H9 (cell line): ENCODE data around the gene TFPI. TPM values are rescaled to one million over a fixed set of nuclear protein-coding genes. Genes with fewer than 3 reads are reported as not detected.

ENCODE experiments used
- DNase-seq: peaks from one replicate; pipeline ENCODE4 v3.0.0-alpha.2; 2017
- H2AFZ ChIP-seq: one replicate; pipeline ENCODE4 v1.6.1; 2013; ENCODE audit warnings: mild to moderate bottlenecking, low read length, control low read depth, moderate library complexity
- H2AK5ac ChIP-seq: 2 replicates; pipeline ENCODE4 v1.6.1; 2013; ENCODE audit warnings: low read length, control low read depth, mixed read lengths; ENCODE audit not compliant: insufficient read length
- H2BK120ac ChIP-seq: one replicate; pipeline ENCODE4 v1.6.1; 2013; ENCODE audit warnings: low read depth, mild to moderate bottlenecking, low read length, control low read depth, inconsistent platforms; ENCODE audit not compliant: poor library complexity, severe bottlenecking
- H2BK12ac ChIP-seq: 2 replicates; pipeline ENCODE4 v1.6.1; 2013; ENCODE audit warnings: low read length, control low read depth, mixed read lengths, low read depth; ENCODE audit not compliant: insufficient read length
- H2BK15ac ChIP-seq: 2 replicates; pipeline ENCODE4 v1.6.1; 2013; ENCODE audit warnings: low read depth, low read length, control low read depth
- H2BK20ac ChIP-seq: one replicate; pipeline ENCODE4 v1.6.1; 2013; ENCODE audit warnings: low read depth, mild to moderate bottlenecking, low read length, control low read depth, inconsistent platforms; ENCODE audit not compliant: poor library complexity, severe bottlenecking
- H2BK5ac ChIP-seq: 2 replicates; pipeline ENCODE4 v1.6.1; 2013; ENCODE audit warnings: low read length, control low read depth, mixed read lengths; ENCODE audit not compliant: insufficient read length
- H3K14ac ChIP-seq: 2 replicates; pipeline ENCODE4 v1.6.1; 2013; ENCODE audit warnings: low read length, control low read depth; ENCODE audit not compliant: insufficient read depth
- H3K18ac ChIP-seq: 2 replicates; pipeline ENCODE4 v1.6.1; 2013; ENCODE audit warnings: low read depth, mild to moderate bottlenecking, mixed read lengths, low read length, control low read depth; ENCODE audit not compliant: insufficient read length
- H3K23ac ChIP-seq: 2 replicates; pipeline ENCODE4 v1.6.1; 2013; ENCODE audit warnings: low read length, control low read depth, mixed read lengths, low read depth; ENCODE audit not compliant: insufficient read length
- H3K23me2 ChIP-seq: 2 replicates; pipeline ENCODE4 v1.6.1; 2013; ENCODE audit warnings: low read depth, mild to moderate bottlenecking, mixed read lengths, low read length, control low read depth; ENCODE audit not compliant: insufficient read length, poor library complexity, severe bottlenecking
- H3K27ac ChIP-seq: 2 replicates; pipeline ENCODE4 v1.5.1; 2013; ENCODE audit warnings: low read length, control low read depth, mixed read lengths, low read depth; ENCODE audit not compliant: insufficient read length
- H3K27me3 ChIP-seq: 2 replicates; pipeline ENCODE4 v1.6.1; 2013; ENCODE audit warnings: low read length, control low read depth, inconsistent platforms; ENCODE audit not compliant: insufficient read depth
- H3K4ac ChIP-seq: 2 replicates; pipeline ENCODE4 v1.6.1; 2013; ENCODE audit warnings: low read depth, mild to moderate bottlenecking, control low read depth, inconsistent platforms, low read length, moderate library complexity
- H3K4me1 ChIP-seq: 2 replicates; pipeline ENCODE4 v1.6.1; 2013; ENCODE audit warnings: low read length, control low read depth, inconsistent platforms; ENCODE audit not compliant: insufficient read depth
- H3K4me2 ChIP-seq: 2 replicates; pipeline ENCODE4 v1.6.1; 2013; ENCODE audit warnings: low read length, control low read depth, mixed read lengths; ENCODE audit not compliant: insufficient read length, insufficient read depth
- H3K56ac ChIP-seq: 2 replicates; pipeline ENCODE4 v1.6.1; 2013; ENCODE audit warnings: low read depth, mild to moderate bottlenecking, mixed read lengths, low read length, control low read depth; ENCODE audit not compliant: insufficient read length
- H3K79me1 ChIP-seq: 2 replicates; pipeline ENCODE4 v1.6.1; 2013; ENCODE audit warnings: low read depth, mild to moderate bottlenecking, moderate library complexity, low read length, control low read depth, inconsistent platforms; ENCODE audit not compliant: insufficient read depth, poor library complexity, severe bottlenecking
- H3K79me2 ChIP-seq: 2 replicates; pipeline ENCODE4 v1.6.1; 2013; ENCODE audit warnings: low read length, control low read depth, inconsistent platforms; ENCODE audit not compliant: insufficient read depth
- H3K9ac ChIP-seq: 2 replicates; pipeline ENCODE4 v1.6.1; 2013; ENCODE audit warnings: low read length, control low read depth, mixed read lengths; ENCODE audit not compliant: insufficient read length; ENCODE audit errors: extremely low read depth
- H3K9me3 ChIP-seq: one replicate; pipeline ENCODE4 v1.6.1; 2013; ENCODE audit warnings: low read depth, low read length, inconsistent platforms; ENCODE audit not compliant: control insufficient read depth
- H3T11ph ChIP-seq: one replicate; pipeline ENCODE4 v1.6.1; 2013; ENCODE audit warnings: mild to moderate bottlenecking, low read length, control low read depth, inconsistent platforms
- H4K20me1 ChIP-seq: one replicate; pipeline ENCODE4 v1.6.1; 2013; ENCODE audit not compliant: control insufficient read depth, insufficient read length, insufficient read depth
- H4K5ac ChIP-seq: 2 replicates; pipeline ENCODE4 v1.6.1; 2013; ENCODE audit warnings: low read depth, mild to moderate bottlenecking, mixed read lengths, low read length, control low read depth; ENCODE audit not compliant: insufficient read length
- H4K8ac ChIP-seq: replicated peaks from 2 replicates; pipeline ENCODE4 v1.6.1; 2013; ENCODE audit warnings: low read length, control low read depth, mixed read lengths, low read depth; ENCODE audit not compliant: insufficient read length
- H4K91ac ChIP-seq: 2 replicates; pipeline ENCODE4 v1.6.1; 2013; ENCODE audit warnings: low read depth, mild to moderate bottlenecking, moderate library complexity, mixed read lengths, low read length, control low read depth; ENCODE audit not compliant: insufficient read length
- H3K27ac Mint-ChIP-seq, 3 experiments: 2 replicates in 2 of 3; 3 replicates in 1 of 3; pipeline ENCODE4 v1.8.0; 2020 to 2021; ENCODE audit warnings: mixed read lengths in 3 of 3, mild to moderate bottlenecking in 1 of 3, moderate library complexity in 1 of 3
- H3K27me3 Mint-ChIP-seq: 2 replicates; pipeline ENCODE4 v1.8.0; 2021; ENCODE audit warnings: low read depth, mild to moderate bottlenecking, moderate library complexity, mixed read lengths
- H3K36me3 Mint-ChIP-seq, 3 experiments: 2 replicates in 2 of 3; 3 replicates in 1 of 3; pipeline ENCODE4 v1.8.0; 2020 to 2021; ENCODE audit warnings: low read depth in 3 of 3, mixed read lengths in 3 of 3; ENCODE audit not compliant: insufficient read depth in 1 of 3
- H3K4me1 Mint-ChIP-seq, 2 experiments: 2 replicates each; pipeline ENCODE4 v1.8.0; 2020; ENCODE audit warnings: mixed read lengths in 2 of 2
- H3K4me3 Mint-ChIP-seq, 2 experiments: 2 replicates in 1 of 2; 3 replicates in 1 of 2; pipeline ENCODE4 v1.8.0; 2020 to 2021; ENCODE audit warnings: mild to moderate bottlenecking in 2 of 2, mixed read lengths in 2 of 2, moderate library complexity in 1 of 2
- H3K9me3 Mint-ChIP-seq, 2 experiments: 2 replicates in 1 of 2; 3 replicates in 1 of 2; pipeline ENCODE4 v1.8.0; 2020; ENCODE audit warnings: mild to moderate bottlenecking in 2 of 2, mixed read lengths in 2 of 2, moderate library complexity in 1 of 2
- CTCF ChIP-seq: fragments of 200-600 bp; sonication (generic); conservative IDR thresholded peaks from 3 replicates; pipeline ENCODE4 v1.8.0; 2021; ENCODE audit warnings: antibody characterized with exemption, mild to moderate bottlenecking
- WGBS: extraction: QIAGEN DNeasy Blood & Tissue Kit; methylation state at CpG from one replicate; pipeline ENCODE4 v1.1.7; 2013; ENCODE audit warnings: missing lambda C conversion rate, low lambda C conversion rate, mixed read lengths; ENCODE audit not compliant: insufficient read length; ENCODE audit errors: extremely low coverage; 5-methylcytosine and 5-hydroxymethylcytosine counted together
- total RNA-seq: library from RNA; stranded (reverse); gene quantifications from 2 replicates; pipeline ENCODE4 v1.2.1, GENCODE V29; 2021

TFPI gene
- total RNA-seq, 1 experiment from 2014 or later: 5.8 TPM

GRCh38 chr2:187509667-187510417 lies 44.4 kb downstream of the TFPI start:
- Histone ChIP-seq H3K79me1 (no peaks in the 10 kb centered on the region), H4K5ac (no peak overlapping the region), H3K23me2 (no peaks in the 10 kb centered on the region), H3K9ac (no peak overlapping the region), H3K79me2 (no peaks in the 10 kb centered on the region; the same call in 1 of the 2 replicates), H4K8ac (no peak overlapping the region), H3K4ac (no peak overlapping the region), H3K23ac (no peak overlapping the region), H3K18ac (no peak overlapping the region), H3K14ac (no peak overlapping the region), H4K20me1 (no peaks in the 10 kb centered on the region), H2BK15ac (no peak overlapping the region), H4K91ac (no peak overlapping the region), H2BK12ac (no peak overlapping the region), H3K9me3 (no peaks in the 10 kb centered on the region), H2BK5ac (no peak overlapping the region), H3K4me1 (peaks cover 8% of the 10 kb centered on the region; the same call in 1 of the 2 replicates), H3T11ph (no peak overlapping the region), H2BK20ac (no peak overlapping the region), H2AK5ac (no peak overlapping the region), H3K56ac (no peak overlapping the region), H3K27me3 (no peaks in the 10 kb centered on the region), H2AFZ (no peak overlapping the region), H3K4me2 (no peak overlapping the region), H2BK120ac (no peak overlapping the region), H3K27ac (no peak overlapping the region)
- no CpG with 5 or more reads among the region's 4 CpGs for WGBS
- Mint-ChIP-seq H3K4me3 (no peak overlapping the region), H3K9me3 (peaks cover 0 to 13% of the 10 kb centered on the region in 2 experiments; a peak in 3 of 5 replicates), H3K4me1 (peaks cover 36 to 43% of the 10 kb centered on the region in 2 experiments), H3K27ac (no peak overlapping the region; a peak in 1 of 7 replicates), H3K27me3 (peaks cover 11% of the 10 kb centered on the region), H3K36me3 (peaks cover 0 to 15% (median 9%) of the 10 kb centered on the region in 3 experiments; a peak in 5 of 7 replicates)
- DNase-seq: no peak
- TF ChIP-seq CTCF: no peak
